ENCODE results near the gene SRPX2.

The SRPX2 gene

DNA sequence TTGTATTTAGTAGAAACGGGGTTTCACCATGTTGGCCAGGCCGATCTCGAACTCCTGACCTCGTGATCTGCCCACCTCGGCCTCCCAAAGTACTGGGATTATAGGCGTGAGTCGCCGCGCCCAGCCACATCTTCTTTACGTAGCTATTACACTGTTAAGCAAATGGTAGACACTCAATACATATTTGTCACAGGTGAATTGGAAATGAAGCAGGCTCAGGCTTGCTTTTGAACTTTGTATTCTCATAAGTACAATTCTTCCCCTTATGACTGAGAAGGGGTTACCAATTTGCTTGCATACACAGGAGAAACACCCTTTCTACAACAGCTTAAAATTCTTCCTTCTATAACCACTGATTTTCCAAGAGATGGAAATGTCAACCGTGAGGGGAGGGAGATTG lies 787 bp upstream of the SRPX2 start:
- Histone ChIP-seq H3K27ac (no peak overlapping the region), H3K4me2 (ENCODE audit: low read length) (no peak overlapping the region), H3K79me2 (no peaks in the 10 kb centered on the region), H2AFZ (no peak overlapping the region), H3K9me3 (ENCODE audit: control insufficient read depth, low read length) (no peaks in the 10 kb centered on the region), H3K4me3 (ENCODE audit: low read depth, low read length) (no peak overlapping the region), H3K9ac (no peak overlapping the region), H3K4me1 (no peaks in the 10 kb centered on the region), H3K36me3 (ENCODE audit: control insufficient read depth, insufficient read depth, low read length) (no peaks in the 10 kb centered on the region), H3K27me3 (ENCODE audit: control insufficient read depth, insufficient read depth, low read length) (no peaks in the 10 kb centered on the region)
- TF ChIP-seq, protein P1, sequence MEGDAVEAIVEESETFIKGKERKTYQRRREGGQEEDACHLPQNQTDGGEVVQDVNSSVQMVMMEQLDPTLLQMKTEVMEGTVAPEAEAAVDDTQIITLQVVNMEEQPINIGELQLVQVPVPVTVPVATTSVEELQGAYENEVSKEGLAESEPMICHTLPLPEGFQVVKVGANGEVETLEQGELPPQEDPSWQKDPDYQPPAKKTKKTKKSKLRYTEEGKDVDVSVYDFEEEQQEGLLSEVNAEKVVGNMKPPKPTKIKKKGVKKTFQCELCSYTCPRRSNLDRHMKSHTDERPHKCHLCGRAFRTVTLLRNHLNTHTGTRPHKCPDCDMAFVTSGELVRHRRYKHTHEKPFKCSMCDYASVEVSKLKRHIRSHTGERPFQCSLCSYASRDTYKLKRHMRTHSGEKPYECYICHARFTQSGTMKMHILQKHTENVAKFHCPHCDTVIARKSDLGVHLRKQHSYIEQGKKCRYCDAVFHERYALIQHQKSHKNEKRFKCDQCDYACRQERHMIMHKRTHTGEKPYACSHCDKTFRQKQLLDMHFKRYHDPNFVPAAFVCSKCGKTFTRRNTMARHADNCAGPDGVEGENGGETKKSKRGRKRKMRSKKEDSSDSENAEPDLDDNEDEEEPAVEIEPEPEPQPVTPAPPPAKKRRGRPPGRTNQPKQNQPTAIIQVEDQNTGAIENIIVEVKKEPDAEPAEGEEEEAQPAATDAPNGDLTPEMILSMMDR (IDR thresholded peaks at IDR 0.05), result no peak

DNA sequence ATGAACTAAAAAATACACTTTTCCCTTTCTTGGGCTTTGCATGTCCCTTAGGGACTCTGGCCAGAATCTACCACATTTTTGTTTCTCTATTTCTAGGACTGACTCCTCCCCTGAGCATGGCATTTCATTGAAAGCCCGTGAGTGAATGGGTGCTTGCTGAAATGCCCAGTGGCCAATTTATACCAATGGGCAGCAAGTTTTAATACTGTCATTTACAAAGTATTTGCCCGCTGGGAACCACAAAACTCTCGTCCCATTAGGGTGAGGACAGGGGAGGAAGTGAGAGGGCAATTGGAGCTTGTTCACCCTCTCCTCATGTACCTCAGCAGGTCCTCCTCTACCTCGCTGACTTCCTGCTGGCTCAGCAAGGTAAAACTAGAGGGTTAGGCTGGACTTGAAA lies 1.1 kb downstream of the SRPX2 start:
- TF ChIP-seq, protein P1 (IDR thresholded peaks at IDR 0.05), result no peak
- Histone ChIP-seq H3K4me3 (ENCODE audit: low read depth, low read length) (no peak overlapping the region), H3K27me3 (ENCODE audit: control insufficient read depth, insufficient read depth, low read length) (no peaks in the 10 kb centered on the region), H3K4me2 (ENCODE audit: low read length) (no peak overlapping the region), H3K27ac (no peak overlapping the region), H3K79me2 (no peaks in the 10 kb centered on the region), H2AFZ (no peak overlapping the region), H3K36me3 (ENCODE audit: control insufficient read depth, insufficient read depth, low read length) (no peaks in the 10 kb centered on the region), H3K9me3 (ENCODE audit: control insufficient read depth, low read length) (no peaks in the 10 kb centered on the region), H3K4me1 (no peaks in the 10 kb centered on the region), H3K9ac (no peak overlapping the region)

DNA sequence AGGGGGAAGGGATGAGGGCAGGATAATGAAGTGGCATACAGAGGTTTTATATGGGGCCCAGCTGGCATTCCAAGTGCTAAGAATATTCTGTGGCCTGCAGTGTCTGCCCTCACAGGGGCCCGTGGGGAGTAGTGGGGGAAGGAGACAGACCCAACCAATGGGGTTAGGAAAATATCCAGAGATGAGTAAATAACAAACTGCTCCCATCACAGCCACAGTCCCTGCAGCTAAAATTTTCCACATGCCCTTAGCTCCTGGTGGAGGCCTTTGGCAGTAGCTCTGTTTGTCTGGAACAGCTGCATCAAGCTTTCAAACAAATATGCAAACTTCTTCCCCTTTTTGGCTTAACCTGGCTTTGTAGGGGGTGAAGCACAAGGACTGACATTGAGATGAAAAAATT lies 3.1 kb downstream of the SRPX2 start:
- H2AFZ ChIP-seq, result no peak overlapping the region

DNA sequence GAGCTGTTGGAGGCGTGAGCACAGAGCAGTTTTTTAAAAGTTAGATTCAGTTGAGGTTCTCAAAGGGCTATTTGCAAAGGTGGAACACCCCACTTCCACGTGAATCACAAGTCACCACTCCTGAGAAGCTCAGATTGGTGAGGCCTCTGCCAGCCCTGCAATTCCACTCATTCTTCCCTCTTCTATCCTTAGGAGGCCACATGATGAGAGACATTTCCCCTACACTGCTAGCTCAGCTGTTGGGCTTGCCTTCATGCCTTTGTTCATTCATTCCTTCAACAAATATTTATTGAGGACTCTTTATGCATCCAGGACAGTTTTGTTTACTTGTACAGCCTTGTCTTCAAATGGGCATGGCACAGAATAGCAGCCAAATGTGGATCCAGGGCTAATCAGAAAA lies 3.7 kb downstream of the SRPX2 start:
- H3K9ac ChIP-seq, result no peak overlapping the region
- no peaks in the 10 kb centered on the region for H3K79me2 ChIP-seq
- no peak overlapping the region for H3K4me3 ChIP-seq (ENCODE audit: low read depth, low read length)
- no peak overlapping the region for H3K27ac ChIP-seq
- no peaks in the 10 kb centered on the region for H3K4me1 ChIP-seq
- no peak overlapping the region for H2AFZ ChIP-seq
- no peaks in the 10 kb centered on the region for H3K36me3 ChIP-seq (ENCODE audit: control insufficient read depth, insufficient read depth, low read length)
- no peak overlapping the region for H3K4me2 ChIP-seq (ENCODE audit: low read length)
- TF ChIP-seq, protein P1 (IDR thresholded peaks at IDR 0.05), result no peak
- no peaks in the 10 kb centered on the region for H3K9me3 ChIP-seq (ENCODE audit: control insufficient read depth, low read length)
- no peaks in the 10 kb centered on the region for H3K27me3 ChIP-seq (ENCODE audit: control insufficient read depth, insufficient read depth, low read length)

More for the DNA sequence above, 3.1 kb downstream of the SRPX2 start:
- no peak overlapping the region for H3K9ac ChIP-seq
- no peak overlapping the region for H3K27ac ChIP-seq
- no peaks in the 10 kb centered on the region for H3K4me1 ChIP-seq
- no peak overlapping the region for H3K4me2 ChIP-seq (ENCODE audit: low read length)
- H3K9me3 ChIP-seq (ENCODE audit: control insufficient read depth, low read length), result no peaks in the 10 kb centered on the region
- H3K36me3 ChIP-seq (ENCODE audit: control insufficient read depth, insufficient read depth, low read length), result no peaks in the 10 kb centered on the region
- TF ChIP-seq, protein P1 (IDR thresholded peaks at IDR 0.05), result no peak
- no peaks in the 10 kb centered on the region for H3K27me3 ChIP-seq (ENCODE audit: control insufficient read depth, insufficient read depth, low read length)
- no peak overlapping the region for H3K4me3 ChIP-seq (ENCODE audit: low read depth, low read length)
- H3K79me2 ChIP-seq, result no peaks in the 10 kb centered on the region

All from parathyroid adenoma (tissue), 2 donors.